ENCODE results near the gene EFHC2. TPM values are rescaled to one million over a fixed set of nuclear protein-coding genes. Genes with fewer than 3 reads are reported as not detected.

Gene EFHC2
- total RNA-seq, 2 donors from 2014 or later = 2.1 to 2.2 TPM

- Mint-ChIP-seq H3K36me3 (ENCODE audit: low read depth) (peaks cover 4% of the 10 kb centered on the region), H3K27ac (no peak overlapping the region)
Measured at GRCh38 chrX:44241546-44241945, 101.9 kb downstream of the EFHC2 start.

DNA sequence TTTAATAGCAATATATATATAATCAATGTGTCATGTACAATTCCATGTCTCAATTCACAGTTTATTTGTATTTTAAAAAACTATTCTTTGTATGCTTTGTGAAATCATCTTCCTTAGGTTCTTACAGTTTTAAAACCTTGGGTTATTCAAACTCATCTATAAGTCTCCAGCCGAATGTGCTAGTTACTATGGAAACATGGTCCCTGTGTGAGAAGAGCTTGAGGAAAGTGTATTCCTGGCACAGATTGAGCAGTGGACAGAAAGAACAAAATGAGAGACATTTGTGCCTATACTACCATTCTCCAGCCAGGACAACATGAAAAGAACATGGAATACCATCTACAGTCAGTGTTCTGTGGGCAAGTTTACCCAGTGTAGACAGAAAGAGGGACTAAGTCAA is 103.4 kb downstream of the EFHC2 start:
- H3K4me1 Mint-ChIP-seq = peaks cover 14% of the 10 kb centered on the region
- no peak overlapping the region for H3K27ac Mint-ChIP-seq
- ATAC-seq (no peak), DNase-seq (no peak)
- peaks cover 4% of the 10 kb centered on the region for H3K36me3 Mint-ChIP-seq (ENCODE audit: low read depth)
- no peaks in the 10 kb centered on the region for H3K9me3 ChIP-seq (ENCODE audit: control insufficient read depth, low read length, poor library complexity, severe bottlenecking)
- no peaks in the 10 kb centered on the region for H3K27me3 Mint-ChIP-seq
- no peak overlapping the region for H3K4me3 Mint-ChIP-seq

More at GRCh38 chrX:44241546-44241945, 101.9 kb downstream of the EFHC2 start:
- DNase-seq = no peak
- Mint-ChIP-seq H3K27me3 (no peaks in the 10 kb centered on the region), H3K4me1 (peaks cover 14% of the 10 kb centered on the region), H3K4me3 (no peak overlapping the region)
- no peak for ATAC-seq
- no peaks in the 10 kb centered on the region for H3K9me3 ChIP-seq (ENCODE audit: control insufficient read depth, low read length, poor library complexity, severe bottlenecking)

- peaks cover 12% of the 10 kb centered on the region for H3K4me1 Mint-ChIP-seq
- ATAC-seq = no peak
- DNase-seq = no peak
- H3K36me3 Mint-ChIP-seq (ENCODE audit: low read depth) = peaks cover 4% of the 10 kb centered on the region
- no peak overlapping the region for H3K4me3 Mint-ChIP-seq
- H3K9me3 ChIP-seq (ENCODE audit: control insufficient read depth, low read length, poor library complexity, severe bottlenecking) = no peaks in the 10 kb centered on the region
- H3K27ac Mint-ChIP-seq = no peak overlapping the region
- H3K27me3 Mint-ChIP-seq = no peaks in the 10 kb centered on the region
Measured at GRCh38 chrX:44239036-44239435, 104.4 kb downstream of the EFHC2 start.

- no peaks in the 10 kb centered on the region for H3K36me3 Mint-ChIP-seq (ENCODE audit: low read depth)
- no peaks in the 10 kb centered on the region for H3K27me3 Mint-ChIP-seq
- ATAC-seq (no peak), DNase-seq (no peak)
- H3K4me3 Mint-ChIP-seq = no peak overlapping the region
- peaks cover 2% of the 10 kb centered on the region for H3K4me1 Mint-ChIP-seq
- H3K9me3 ChIP-seq (ENCODE audit: control insufficient read depth, low read length, poor library complexity, severe bottlenecking) = no peaks in the 10 kb centered on the region
- no peak overlapping the region for H3K27ac Mint-ChIP-seq
Measured at GRCh38 chrX:44235534-44235933, 107.9 kb downstream of the EFHC2 start.

DNA sequence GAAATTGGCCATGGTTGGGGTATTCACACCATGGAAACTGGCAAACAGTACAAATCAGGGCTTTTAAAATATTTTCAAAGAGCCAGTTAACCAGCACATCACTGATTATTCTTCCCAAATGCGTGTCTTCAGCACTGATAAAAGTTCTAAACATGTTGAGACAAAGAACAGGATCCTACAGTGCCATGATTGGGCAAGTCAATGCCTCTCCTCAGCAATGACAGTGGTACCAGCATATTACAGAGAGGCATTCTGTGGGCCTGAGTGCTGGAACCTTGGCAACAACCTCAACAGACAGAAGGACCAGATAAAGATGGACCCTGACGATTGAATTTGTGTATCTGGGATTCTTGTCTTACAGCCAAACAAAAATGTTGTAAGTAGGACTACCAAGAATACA is 108.9 kb downstream of the EFHC2 start:
- Mint-ChIP-seq H3K27me3 (no peaks in the 10 kb centered on the region), H3K36me3 (ENCODE audit: low read depth) (no peaks in the 10 kb centered on the region), H3K27ac (no peak overlapping the region), H3K4me1 (peaks cover 2% of the 10 kb centered on the region), H3K4me3 (no peak overlapping the region)
- ATAC-seq = no peak
- no peaks in the 10 kb centered on the region for H3K9me3 ChIP-seq (ENCODE audit: control insufficient read depth, low read length, poor library complexity, severe bottlenecking)
- no peak for DNase-seq

DNA sequence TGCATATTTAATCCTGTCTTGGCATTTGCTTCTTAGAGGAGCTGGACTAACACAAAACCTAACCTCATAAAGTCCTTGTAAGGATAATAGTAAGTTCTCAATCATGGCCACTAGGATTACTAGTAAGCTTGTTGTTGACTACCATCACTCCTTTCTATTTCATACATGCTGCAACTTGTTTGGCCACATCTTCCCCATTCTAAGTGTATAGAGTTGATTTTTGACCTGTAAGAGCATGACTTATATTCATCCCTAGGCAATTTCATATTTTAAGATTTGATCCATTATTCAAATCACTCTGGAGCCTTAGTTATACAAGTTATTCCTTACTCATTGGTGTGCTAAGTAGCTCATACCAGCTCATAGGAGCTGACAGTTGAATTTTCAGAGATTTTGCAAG is 109.4 kb downstream of the EFHC2 start:
- DNase-seq (no peak), ATAC-seq (no peak)
- no peaks in the 10 kb centered on the region for H3K36me3 Mint-ChIP-seq (ENCODE audit: low read depth)
- H3K4me1 Mint-ChIP-seq = peaks cover 2% of the 10 kb centered on the region
- no peak overlapping the region for H3K27ac Mint-ChIP-seq
- no peaks in the 10 kb centered on the region for H3K9me3 ChIP-seq (ENCODE audit: control insufficient read depth, low read length, poor library complexity, severe bottlenecking)
- no peaks in the 10 kb centered on the region for H3K27me3 Mint-ChIP-seq
- H3K4me3 Mint-ChIP-seq = no peak overlapping the region

- H3K4me1 Mint-ChIP-seq = no peaks in the 10 kb centered on the region
- no peaks in the 10 kb centered on the region for H3K36me3 Mint-ChIP-seq (ENCODE audit: low read depth)
- DNase-seq (no peak), ATAC-seq (no peak)
- H3K9me3 ChIP-seq (ENCODE audit: control insufficient read depth, low read length, poor library complexity, severe bottlenecking) = no peaks in the 10 kb centered on the region
- no peak overlapping the region for H3K27ac Mint-ChIP-seq
- no peak overlapping the region for H3K4me3 Mint-ChIP-seq
- no peaks in the 10 kb centered on the region for H3K27me3 Mint-ChIP-seq
Measured at GRCh38 chrX:44232081-44232480, 111.4 kb downstream of the EFHC2 start.

- no peak for DNase-seq
- H3K9me3 ChIP-seq (ENCODE audit: control insufficient read depth, low read length, poor library complexity, severe bottlenecking) = no peaks in the 10 kb centered on the region
- no peak overlapping the region for H3K4me3 Mint-ChIP-seq
- H3K27ac Mint-ChIP-seq = no peak overlapping the region
- H3K4me1 Mint-ChIP-seq = no peaks in the 10 kb centered on the region
- H3K36me3 Mint-ChIP-seq (ENCODE audit: low read depth) = no peaks in the 10 kb centered on the region
- H3K27me3 Mint-ChIP-seq = no peaks in the 10 kb centered on the region
- no peak for ATAC-seq
Measured at GRCh38 chrX:44228621-44229020, 114.9 kb downstream of the EFHC2 start.

DNA sequence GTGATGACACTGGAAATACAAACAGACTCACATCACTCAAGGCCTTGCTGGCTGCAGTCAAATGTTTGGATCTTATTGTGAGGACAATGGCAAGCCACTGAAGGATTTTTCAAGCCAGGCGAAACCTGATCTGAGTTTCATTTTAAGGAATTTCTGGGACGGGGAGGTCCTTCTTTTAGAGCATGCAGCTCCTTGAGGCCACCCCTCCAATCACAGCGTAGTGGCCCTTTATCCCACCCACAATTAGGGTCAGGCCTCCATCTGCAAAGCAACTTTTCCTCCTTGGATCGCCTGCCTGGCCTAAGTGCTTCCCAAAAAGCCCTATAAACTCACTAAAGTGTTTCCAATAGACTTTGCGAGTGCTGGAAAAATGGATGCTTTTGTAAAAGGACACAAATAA is 115.5 kb downstream of the EFHC2 start:
- Mint-ChIP-seq H3K4me3 (no peak overlapping the region), H3K4me1 (no peaks in the 10 kb centered on the region), H3K27ac (no peak overlapping the region), H3K36me3 (ENCODE audit: low read depth) (no peaks in the 10 kb centered on the region), H3K27me3 (no peaks in the 10 kb centered on the region)
- no peaks in the 10 kb centered on the region for H3K9me3 ChIP-seq (ENCODE audit: control insufficient read depth, low read length, poor library complexity, severe bottlenecking)
- ATAC-seq (no peak), DNase-seq (no peak)

DNA sequence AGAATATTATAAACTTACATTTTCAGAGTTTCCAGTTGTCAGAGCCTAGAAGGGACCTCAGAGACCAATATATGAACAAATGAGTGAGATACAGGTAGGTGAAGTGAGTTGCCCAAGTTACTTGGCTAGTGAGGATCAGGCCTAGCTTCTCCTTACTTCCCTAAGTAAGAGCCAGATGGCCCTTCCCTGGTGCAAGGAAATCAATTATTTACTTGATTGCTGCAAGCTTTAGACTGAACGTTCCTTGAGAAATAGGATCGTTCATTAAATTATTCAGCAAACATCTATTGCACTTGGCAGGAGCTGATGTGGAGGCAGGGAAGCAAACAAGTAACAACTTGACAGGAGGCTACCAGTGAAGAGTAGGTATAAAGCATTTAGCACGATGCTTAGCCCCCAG is 117.8 kb downstream of the EFHC2 start:
- Mint-ChIP-seq H3K36me3 (ENCODE audit: low read depth) (no peaks in the 10 kb centered on the region), H3K27me3 (no peaks in the 10 kb centered on the region), H3K4me1 (no peaks in the 10 kb centered on the region), H3K27ac (peak overlapping the region; percentile 35), H3K4me3 (no peak overlapping the region)
- DNase-seq = no peak
- H3K9me3 ChIP-seq (ENCODE audit: control insufficient read depth, low read length, poor library complexity, severe bottlenecking) = no peaks in the 10 kb centered on the region
- ATAC-seq = no peak

DNA sequence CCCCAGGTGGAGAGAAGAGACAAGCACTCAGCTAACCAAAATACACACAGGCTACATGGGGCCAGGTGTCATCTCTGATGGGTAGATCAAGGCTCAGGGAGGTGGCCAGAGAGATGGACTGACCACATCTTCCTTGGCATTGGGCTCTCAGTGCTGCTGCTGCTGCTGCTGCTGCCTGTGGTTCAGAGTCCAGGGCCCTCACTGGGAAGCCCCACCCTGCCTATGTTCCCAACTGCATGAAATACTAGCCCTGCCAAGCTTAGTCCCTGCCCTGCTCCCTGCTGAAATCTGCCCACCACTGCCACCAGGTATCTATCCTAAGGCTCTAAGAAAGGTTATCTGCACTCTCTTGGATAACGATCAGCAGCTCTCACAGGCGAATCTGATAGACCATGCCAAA is 118.7 kb downstream of the EFHC2 start:
- Mint-ChIP-seq H3K27me3 (no peaks in the 10 kb centered on the region), H3K36me3 (ENCODE audit: low read depth) (no peaks in the 10 kb centered on the region), H3K4me3 (no peak overlapping the region), H3K27ac (no peak overlapping the region), H3K4me1 (no peaks in the 10 kb centered on the region)
- DNase-seq (no peak), ATAC-seq (no peak)
- H3K9me3 ChIP-seq (ENCODE audit: control insufficient read depth, low read length, poor library complexity, severe bottlenecking) = no peaks in the 10 kb centered on the region

DNA sequence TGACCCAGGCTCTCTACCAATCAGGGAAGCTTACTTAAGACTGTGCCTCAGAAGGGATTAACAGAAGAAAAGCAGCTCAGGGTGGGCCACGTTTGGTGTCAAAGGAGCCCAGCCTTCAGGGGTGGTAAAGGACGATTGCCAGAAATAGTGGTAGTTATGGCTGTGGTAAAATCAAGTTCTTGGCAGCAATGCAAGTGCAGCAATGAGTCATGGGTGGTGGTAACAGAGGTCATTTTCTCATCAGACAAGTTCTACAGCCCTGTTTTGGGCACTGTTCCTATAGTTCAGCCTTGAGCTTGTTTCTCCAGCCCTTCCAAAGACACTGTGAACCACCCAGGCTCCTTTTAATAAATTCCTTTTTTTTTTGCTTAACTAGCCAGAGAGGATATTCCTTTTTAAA is 120.3 kb downstream of the EFHC2 start:
- H3K9me3 ChIP-seq (ENCODE audit: control insufficient read depth, low read length, poor library complexity, severe bottlenecking) = no peaks in the 10 kb centered on the region
- DNase-seq (no peak), ATAC-seq (no peak)
- H3K27me3 Mint-ChIP-seq = no peaks in the 10 kb centered on the region
- no peak overlapping the region for H3K27ac Mint-ChIP-seq
- H3K4me1 Mint-ChIP-seq = no peaks in the 10 kb centered on the region
- no peak overlapping the region for H3K4me3 Mint-ChIP-seq
- no peaks in the 10 kb centered on the region for H3K36me3 Mint-ChIP-seq (ENCODE audit: low read depth)

- Mint-ChIP-seq H3K36me3 (ENCODE audit: low read depth) (no peaks in the 10 kb centered on the region), H3K4me1 (peaks cover 2% of the 10 kb centered on the region), H3K4me3 (no peak overlapping the region), H3K27ac (no peak overlapping the region), H3K27me3 (no peaks in the 10 kb centered on the region)
- H3K9me3 ChIP-seq (ENCODE audit: control insufficient read depth, low read length, poor library complexity, severe bottlenecking) = no peaks in the 10 kb centered on the region
- DNase-seq = no peak
- ATAC-seq = no peak
Measured at GRCh38 chrX:44218465-44218864, 125.0 kb downstream of the EFHC2 start.

- no peak for ATAC-seq
- H3K4me1 Mint-ChIP-seq = peaks cover 2% of the 10 kb centered on the region
- H3K27me3 Mint-ChIP-seq = no peaks in the 10 kb centered on the region
- no peaks in the 10 kb centered on the region for H3K9me3 ChIP-seq (ENCODE audit: control insufficient read depth, low read length, poor library complexity, severe bottlenecking)
- no peaks in the 10 kb centered on the region for H3K36me3 Mint-ChIP-seq (ENCODE audit: low read depth)
- H3K4me3 Mint-ChIP-seq = no peak overlapping the region
- no peak for DNase-seq
- no peak overlapping the region for H3K27ac Mint-ChIP-seq
Measured at GRCh38 chrX:44216171-44216570, 127.3 kb downstream of the EFHC2 start.

DNA sequence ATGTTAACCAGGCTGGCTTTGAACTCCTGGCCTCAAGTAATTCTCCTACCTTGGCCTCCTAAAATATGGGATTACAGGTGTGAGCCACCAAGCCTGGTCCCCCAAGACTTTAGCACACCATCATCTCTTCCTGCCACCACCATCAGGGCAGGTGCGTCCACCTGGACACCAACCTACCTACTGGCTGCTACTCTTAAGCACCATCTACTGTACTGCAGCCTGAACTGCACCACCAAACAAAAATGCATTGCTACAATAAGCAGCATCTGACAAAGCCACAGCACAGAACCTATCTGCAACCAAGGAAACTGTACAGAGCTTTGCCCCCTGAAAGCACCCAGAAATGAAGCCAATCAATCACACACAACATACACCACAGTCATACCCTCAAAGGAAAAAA is 139.7 kb downstream of the EFHC2 start:
- no peak for DNase-seq
- no peaks in the 10 kb centered on the region for H3K27me3 Mint-ChIP-seq
- H3K4me3 Mint-ChIP-seq = no peak overlapping the region
- peaks cover 4% of the 10 kb centered on the region for H3K36me3 Mint-ChIP-seq (ENCODE audit: low read depth)
- H3K27ac Mint-ChIP-seq = no peak overlapping the region
- peaks cover 2% of the 10 kb centered on the region for H3K4me1 Mint-ChIP-seq
- ATAC-seq = no peak
- no peaks in the 10 kb centered on the region for H3K9me3 ChIP-seq (ENCODE audit: control insufficient read depth, low read length, poor library complexity, severe bottlenecking)
